Right lung (tissue), 5 donors: ENCODE results near the gene SFXN2. TPM values are rescaled to one million over a fixed set of nuclear protein-coding genes. Genes with fewer than 3 reads are reported as not detected.

Experiments used
- DNase-seq, 2 donors: peaks; one replicate each; pipeline ENCODE4 v3.0.0-alpha.2; 2013
- polyA plus RNA-seq, 5 donors: library from polyadenylated mRNA; unstranded; fragments of 120-200 nt; gene quantifications; one replicate each; pipeline versions ENCODE4 v1.2.1 to v1.2.3, GENCODE V29; 2013; ENCODE audit warnings: inconsistent platforms in 1 of 5, low replicate concordance in 1 of 5; ENCODE audit not compliant: insufficient read length in 5 of 5, insufficient read depth in 1 of 5

Gene SFXN2
- polyA plus RNA-seq, 5 donors = 14.5 to 18.6 (median 17.1) TPM

DNA sequence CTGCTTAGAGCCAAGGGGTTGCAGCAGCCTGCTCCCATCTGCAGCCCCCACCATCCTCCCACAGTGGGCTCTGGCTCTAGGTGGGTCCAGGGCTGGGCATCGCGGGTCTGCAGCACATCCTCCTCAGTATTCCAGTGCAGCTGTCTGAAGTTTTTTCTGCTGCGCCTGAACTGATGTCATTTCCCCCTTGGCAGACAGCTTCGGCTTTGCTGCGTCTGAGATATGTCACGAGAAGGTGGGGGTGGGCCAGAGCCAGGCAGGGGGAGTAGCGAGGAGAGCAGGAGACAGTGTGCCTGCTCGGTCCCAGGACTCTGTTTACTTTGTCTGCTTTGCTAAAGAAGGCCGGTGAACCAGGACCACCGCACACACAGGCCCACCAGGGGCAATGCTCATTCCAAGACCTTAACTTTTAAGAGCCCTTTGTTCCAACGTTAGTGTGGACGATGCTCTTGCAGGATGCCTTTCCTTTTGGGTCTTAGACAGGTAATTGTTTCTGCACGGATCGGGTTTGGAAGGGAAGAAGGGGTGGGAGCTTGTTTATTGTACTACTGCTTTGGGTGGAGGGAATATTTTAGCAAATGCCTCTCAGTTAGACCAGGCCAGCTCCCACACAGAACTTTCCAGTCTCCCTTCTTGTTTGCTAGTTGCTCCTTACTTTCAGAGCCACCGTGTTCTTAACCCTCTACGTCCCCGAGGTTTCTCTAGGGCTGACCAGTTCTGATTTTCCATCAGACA, 61.7 kb downstream of the SFXN2 start:
- peak; percentile 85 to 89 for DNase-seq

DNA sequence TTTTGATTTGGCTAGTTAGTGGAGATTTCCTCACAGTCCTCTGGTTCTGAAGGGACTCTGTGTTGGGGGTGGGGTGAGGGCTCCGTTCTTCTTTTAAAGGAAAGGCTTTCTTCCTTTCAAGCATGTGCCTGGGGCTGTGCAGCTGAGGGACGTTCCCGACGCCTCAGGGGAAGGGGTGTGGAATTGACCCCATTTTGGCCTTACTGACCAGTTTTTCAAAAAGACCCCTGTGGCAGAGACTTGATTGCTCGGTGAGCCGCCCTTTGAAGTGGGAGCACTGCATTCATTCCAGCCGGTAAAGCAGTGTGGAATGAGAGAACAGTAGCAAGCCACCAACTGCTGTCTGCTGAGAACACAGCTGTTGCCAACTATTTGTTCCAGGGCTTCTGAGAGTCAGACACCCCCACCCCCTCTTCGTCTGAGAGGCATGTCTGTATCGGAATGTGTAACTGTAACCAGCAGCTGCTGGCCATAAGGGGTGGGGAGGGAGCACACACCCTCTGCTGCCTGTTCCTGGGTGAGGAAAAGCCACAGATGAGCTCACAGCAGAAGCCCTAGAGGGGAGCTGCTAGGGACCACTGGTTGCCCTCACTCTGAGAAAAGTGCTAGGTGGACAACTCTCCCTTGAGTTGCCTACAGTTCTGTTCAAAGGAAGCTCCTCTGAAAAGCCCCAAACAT, 62.5 kb downstream of the SFXN2 start:
- DNase-seq = peak; percentile 89 to 91

DNA sequence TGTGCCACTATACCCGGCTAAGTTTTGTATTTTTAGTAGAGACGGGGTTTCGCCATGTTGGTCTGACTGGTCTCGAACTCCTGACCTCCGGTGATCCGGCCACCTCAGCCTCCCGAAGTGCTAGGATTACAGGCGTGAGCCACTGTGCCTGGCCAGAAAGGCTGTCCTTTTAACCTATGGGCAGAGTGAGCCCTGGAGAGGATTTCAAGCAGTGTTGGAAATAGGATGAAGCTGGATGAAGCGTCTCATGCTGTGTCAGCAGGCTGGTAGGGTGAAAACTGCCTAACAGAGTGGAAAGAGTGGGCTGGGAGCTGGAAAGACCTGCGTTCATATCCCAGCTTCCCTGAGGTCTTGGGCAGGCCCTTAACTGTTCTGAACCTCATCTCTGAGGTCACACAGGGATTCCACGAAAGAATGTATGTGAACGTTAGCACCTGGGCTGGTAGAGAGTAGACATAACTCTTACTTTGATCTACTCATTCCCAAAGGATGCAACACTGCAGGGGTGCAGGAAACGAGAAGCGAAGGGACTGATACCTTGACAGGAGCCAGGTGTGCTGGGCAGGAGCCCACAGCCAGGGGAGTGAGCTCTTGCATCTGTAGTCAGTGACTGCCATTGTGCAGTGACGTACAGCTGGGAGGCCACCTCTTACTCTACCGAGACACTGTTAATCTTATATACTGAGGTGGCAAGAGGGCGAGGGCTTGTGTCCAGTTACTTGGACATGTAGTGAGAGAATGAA, 63.4 kb downstream of the SFXN2 start:
- no peak for DNase-seq

DNA sequence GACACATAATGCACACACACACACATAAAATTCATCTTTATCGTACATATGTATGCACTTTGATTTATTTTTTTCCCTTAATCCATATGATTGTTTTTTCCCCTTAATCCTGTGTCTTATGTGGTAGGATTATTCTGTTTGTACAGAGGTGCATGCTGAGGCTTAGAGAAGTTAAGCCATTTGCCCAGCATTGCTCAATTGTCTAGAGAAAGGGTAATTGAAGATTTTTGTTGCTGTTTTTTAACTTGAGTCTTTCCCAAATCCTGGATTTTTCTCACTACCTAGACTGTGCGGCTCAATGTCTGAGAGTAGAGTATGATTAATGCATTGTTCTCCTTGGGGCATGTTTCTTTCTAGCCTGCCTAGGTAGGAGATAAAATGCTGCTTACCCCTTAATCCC, 64.3 kb downstream of the SFXN2 start:
- no peak for DNase-seq

DNA sequence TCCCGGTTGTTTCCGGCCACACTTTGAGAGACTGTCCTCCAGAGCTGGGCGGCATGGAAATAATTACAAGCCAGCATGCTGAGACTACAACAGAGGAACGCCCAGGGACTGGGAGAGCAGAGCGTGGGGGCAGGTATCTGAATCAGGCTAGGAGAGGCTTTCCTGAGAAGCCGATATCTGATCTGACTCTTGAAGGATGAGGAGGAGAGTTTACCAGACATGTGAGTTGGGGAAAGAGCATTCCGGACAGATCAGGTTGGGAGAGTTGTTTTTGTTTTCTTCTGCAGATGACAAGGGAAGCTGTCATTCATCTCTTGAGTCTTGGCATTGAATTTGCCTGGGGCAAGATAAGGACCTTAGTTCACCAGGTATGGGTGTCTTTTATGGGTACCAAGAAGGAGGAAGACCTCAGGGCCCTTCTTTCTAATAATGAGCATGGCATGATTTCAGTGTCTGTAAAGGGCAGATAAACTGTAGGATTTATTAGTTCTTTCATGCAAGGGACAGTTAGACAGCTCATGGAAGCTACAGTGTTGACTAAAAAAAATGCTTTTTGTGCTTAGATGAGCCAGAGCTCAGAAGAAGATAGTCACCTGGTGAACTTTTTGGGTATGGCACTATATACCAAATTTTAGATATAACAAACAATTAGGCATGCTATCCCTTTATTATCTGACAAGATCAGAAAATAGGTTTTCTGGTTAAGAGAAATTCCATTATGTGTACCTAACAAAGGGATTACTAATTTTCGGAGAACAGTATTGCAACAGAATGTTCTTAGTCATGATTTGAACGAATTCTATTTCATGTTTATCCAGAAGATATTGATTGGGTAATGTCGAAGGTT, 65.5 kb downstream of the SFXN2 start:
- DNase-seq = no peak

DNA sequence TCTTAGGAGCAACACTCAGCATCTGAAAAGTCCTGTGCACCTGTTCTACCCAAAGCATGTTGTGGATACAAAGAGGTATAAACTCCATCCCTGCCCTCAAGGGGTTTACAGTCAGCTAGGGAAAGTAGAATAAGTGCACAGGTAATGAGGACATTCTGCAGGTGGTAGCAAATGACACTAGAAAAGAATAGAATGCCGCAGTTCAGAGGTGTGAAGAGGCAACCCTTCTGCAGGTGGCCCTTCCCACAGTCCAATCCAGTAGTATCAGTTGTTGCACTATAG, 66.0 kb downstream of the SFXN2 start:
- no peak for DNase-seq

DNA sequence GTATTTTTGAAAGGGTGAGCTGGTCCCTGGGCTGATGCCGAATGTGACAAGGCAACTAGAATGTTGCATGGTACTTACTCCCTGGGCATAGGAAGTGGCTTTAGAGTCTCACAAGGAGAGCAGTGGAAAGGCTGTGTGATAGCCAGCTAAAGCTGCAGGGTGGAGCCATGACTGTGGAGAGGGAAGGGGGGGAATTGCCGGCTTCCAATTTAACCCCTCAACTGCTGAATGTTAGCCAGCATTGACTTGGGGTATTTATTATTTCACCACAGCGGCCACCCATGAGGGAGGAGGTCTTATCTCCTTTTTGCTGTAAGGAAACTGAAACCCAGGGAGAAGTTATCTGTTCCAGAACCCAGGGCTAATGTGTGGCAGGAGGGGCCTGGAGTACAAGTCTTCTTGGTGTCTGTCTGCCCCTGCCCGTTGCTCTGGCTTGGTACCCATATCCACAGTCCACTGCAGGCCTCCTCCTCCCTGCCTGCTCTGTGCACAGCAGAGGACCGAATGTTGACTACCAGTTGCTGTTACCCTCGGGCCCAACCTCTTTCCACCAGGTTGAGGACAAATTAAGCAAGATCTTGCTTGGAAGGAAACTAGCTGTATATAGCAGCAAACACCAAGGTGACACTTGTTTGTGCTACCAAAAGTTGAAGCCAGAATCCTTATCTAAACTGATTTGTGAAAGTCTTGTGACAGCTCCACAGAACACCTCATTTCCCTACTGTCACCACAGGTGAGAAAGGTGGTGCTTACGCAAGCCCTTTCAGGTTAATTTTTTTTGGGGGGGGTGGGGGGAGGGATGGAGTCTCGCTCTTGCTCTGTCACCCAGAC, 66.9 kb downstream of the SFXN2 start:
- DNase-seq = no peak

DNA sequence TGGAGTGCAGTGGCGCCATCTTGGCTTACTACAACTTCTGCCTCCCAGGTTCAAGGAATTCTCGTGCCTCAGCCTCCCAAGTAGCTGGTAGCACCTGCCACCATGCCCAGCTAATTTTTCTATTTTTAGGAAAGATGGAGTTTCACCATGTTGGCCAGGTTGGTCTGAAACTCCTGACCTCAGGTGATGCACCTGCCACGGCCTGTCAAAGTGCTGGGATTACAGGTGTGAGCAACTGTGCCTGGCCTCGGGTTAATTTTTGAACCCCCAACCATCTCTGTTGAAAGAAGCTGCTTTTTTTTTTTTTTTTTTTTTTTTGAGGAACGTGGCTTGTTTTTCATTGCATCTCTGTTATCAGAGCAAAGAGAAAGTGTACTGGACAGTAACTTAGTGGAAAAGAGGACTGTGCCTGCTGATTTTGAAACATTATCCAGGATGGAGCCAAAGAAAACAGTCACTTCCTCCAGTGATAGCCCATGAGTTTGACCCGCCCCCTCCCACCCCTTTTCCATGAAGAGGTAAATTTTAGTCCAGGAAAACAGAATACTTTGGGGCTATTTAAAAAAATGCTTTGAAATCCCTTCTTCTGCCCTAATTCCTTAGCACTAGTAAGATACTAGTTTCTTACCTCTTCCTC, 67.6 kb downstream of the SFXN2 start:
- no peak for DNase-seq

DNA sequence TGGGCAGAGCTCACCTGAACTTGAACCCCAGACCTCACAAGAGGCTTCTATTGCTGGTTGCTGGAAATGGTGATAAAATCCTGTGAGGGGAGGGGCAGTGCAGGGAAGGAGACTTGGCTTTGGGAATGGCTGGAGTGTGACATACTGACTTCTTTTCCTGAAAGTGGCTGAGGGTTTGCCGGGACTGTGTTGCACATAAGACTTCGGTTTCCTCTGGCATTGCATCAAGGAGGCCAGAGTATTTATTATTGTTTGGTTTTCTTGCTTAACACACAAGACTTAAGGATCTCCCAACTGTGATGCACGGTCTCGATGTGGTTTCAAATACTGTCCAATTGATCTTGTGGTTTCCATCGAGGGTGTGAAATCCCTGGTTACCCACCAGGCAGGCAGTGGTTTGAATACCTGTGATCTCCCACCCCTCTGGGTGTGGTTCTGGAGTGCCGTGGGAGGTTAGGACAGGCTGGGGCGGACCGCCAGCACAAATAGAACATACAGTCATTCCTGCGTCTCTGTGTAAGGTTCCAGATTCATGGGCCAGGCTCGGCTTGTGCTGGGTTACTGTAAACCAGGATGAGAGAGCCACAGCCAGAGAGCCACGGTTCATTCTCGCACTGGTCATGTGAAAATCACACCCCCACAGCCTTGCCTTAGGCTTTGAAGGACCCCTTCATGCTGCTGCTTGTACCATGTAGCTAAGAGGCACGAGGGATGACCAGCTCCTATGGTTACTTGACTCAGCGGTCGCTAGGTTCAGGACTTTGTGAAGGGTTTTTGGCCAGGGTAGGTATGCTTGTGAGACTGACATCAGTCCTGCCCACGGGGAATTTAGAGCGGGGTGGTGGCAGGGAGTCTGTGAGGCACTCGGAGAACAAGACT, 68.5 kb downstream of the SFXN2 start:
- DNase-seq = peak in 1 of 2 donors; percentile 55

DNA sequence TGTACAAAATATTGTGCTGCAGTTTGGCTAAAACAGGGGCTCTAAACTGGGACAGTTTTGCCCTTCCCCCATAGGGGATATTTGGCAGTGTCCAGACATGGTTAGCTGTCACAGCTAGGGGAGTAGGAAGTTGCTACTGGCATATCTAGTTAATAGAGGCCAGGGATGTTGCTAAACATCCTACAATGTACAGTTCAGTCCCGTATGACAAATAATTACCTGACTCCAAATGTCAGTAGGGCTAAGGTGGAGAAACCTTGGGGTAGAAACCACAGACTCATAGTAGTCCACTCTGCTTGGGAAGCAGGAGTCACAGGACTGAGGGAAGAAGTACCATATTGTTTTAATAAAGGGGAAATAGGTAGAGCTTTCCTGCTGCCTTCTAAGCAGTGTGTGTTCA, 69.1 kb downstream of the SFXN2 start:
- DNase-seq = no peak

DNA sequence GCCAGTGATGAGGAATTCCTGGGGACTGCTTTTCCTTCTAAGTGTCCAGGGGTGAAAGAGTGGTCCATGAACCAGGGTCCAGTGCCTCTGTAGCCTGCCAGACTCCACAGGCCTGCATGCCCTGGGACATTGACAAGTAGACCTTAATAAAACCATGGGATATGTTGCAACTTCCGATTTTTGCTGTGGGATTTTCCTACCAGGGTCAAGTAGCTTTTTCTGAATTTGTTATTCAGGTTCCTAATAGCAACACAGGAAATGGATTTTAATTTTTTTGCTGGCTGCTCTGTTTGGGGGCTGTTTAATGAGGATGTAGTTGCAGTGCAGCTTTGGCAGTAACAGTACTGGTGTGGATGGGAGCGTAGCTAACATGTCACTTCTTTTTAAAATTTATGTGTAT, 71.4 kb downstream of the SFXN2 start:
- peak; percentile 64 to 80 for DNase-seq

DNA sequence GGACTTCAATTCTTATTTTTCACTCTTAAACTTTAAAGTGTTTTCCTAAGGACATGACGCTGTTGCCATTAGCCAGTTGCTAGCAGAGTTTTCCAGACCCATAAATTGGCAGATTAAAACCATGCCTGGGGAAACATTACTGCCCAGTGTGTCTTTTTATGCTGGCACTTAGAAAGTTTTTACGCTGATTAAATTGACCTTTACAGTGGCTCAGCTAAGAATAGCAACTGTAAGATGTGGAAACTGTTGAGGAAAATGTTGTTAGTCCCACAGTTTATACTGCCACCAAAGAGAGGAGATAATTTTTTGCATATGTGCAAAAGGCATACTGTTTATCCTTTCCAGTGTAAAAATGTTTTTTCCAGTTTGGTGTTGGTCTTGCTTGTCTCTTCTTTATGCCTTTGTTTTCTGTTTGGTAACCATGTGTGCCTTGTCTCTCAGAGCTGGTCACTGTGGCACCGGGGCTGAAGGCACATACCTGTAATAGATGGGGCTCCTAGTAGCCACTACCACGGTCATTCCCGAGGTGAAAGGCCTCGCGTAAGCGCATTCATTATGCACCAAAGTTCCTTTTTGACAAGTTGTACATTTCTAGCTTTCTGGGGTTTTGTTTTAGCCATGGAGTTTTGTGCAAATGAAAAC, 77.4 kb downstream of the SFXN2 start:
- no peak for DNase-seq

Other genes with a start within 250 kb of the SFXN2 start
- gene ACTR1A, start 211.9 kb upstream of the SFXN2 start, polyA plus RNA-seq = 10 to 100 TPM; 79.6 to 93.3 (median 85.8) TPM
- gene SUFU, start 210.7 kb upstream of the SFXN2 start, polyA plus RNA-seq = 10 to 100 TPM; 22.0 to 29.7 (median 27.2) TPM
- 100 to 1,000 TPM in 2 of 5 donors, 10 to 100 TPM in 3; 68.5 to 132 (median 95.1) TPM for gene TRIM8, start 70.2 kb upstream of the SFXN2 start, polyA plus RNA-seq
- 10 to 100 TPM; 20.5 to 23.5 (median 22.6) TPM for gene ARL3, start 239 bp upstream of the SFXN2 start, polyA plus RNA-seq
- 10 to 100 TPM; 37.6 to 46.4 (median 40.9) TPM for gene WBP1L, start 29.3 kb downstream of the SFXN2 start, polyA plus RNA-seq
- under 1 TPM; 0.09 to 0.51 (median 0.22) TPM for gene CYP17A1, start 122.8 kb downstream of the SFXN2 start, polyA plus RNA-seq
- 10 to 100 TPM; 40.6 to 57.2 (median 46.9) TPM for gene BORCS7, start 139.6 kb downstream of the SFXN2 start, polyA plus RNA-seq
- 10 to 100 TPM; 11.5 to 23.7 (median 18.3) TPM for gene AS3MT, start 154.8 kb downstream of the SFXN2 start, polyA plus RNA-seq
- 1 to 10 TPM; 5.8 to 9.4 (median 6.1) TPM for gene CNNM2, start 203.7 kb downstream of the SFXN2 start, polyA plus RNA-seq